Skeletal muscle tissue (tissue), 4 donors: ENCODE results near the gene COQ8B. TPM values are rescaled to one million over a fixed set of nuclear protein-coding genes. Genes with fewer than 3 reads are reported as not detected.
"Not testable (repeated sequence)": the region's sequence is repeated elsewhere in the genome, so short reads cannot be mapped to it uniquely, and the experiment has no call there.

ENCODE experiments used
- H3K27ac ChIP-seq: one replicate; pipeline ENCODE4 v1.7.0; 2013; ENCODE audit warnings: mild to moderate bottlenecking, low read depth, low read length, inconsistent platforms
- H3K27me3 ChIP-seq, 3 donors: one replicate each; pipeline ENCODE4 v1.7.0; 2013; ENCODE audit warnings: low read length in 3 of 3; ENCODE audit not compliant: control insufficient read depth in 3 of 3, insufficient read depth in 3 of 3
- H3K36me3 ChIP-seq, 3 donors: one replicate each; pipeline ENCODE4 v1.7.0; 2013; ENCODE audit warnings: low read length in 3 of 3; ENCODE audit not compliant: control insufficient read depth in 3 of 3, insufficient read depth in 3 of 3
- H3K4me1 ChIP-seq, 3 donors: one replicate each; pipeline ENCODE4 v1.7.0; 2013; ENCODE audit warnings: low read length in 3 of 3, mild to moderate bottlenecking in 3 of 3; ENCODE audit not compliant: control insufficient read depth in 3 of 3, insufficient read depth in 3 of 3
- H3K4me3 ChIP-seq, 3 donors: one replicate each; pipeline ENCODE4 v1.7.0; 2013; ENCODE audit warnings: low read length in 3 of 3
- H3K9ac ChIP-seq, 3 donors: one replicate each; pipeline ENCODE4 v1.7.0; 2013; ENCODE audit warnings: low read length in 3 of 3, mild to moderate bottlenecking in 3 of 3, moderate library complexity in 2 of 3, low read depth in 1 of 3
- H3K9me3 ChIP-seq, 3 donors: one replicate each; pipeline ENCODE4 v1.7.0; 2013; ENCODE audit warnings: low read length in 3 of 3; ENCODE audit not compliant: control insufficient read depth in 3 of 3
- total RNA-seq: library from RNA; depleted of rRNA; stranded (reverse); fragments of >200 nt; gene quantifications from one replicate; pipeline ENCODE4 v1.2.3, GENCODE V29; 2014
- donor health status: Osteomylitis.

The COQ8B gene
- 19.3 TPM for total RNA-seq

DNA sequence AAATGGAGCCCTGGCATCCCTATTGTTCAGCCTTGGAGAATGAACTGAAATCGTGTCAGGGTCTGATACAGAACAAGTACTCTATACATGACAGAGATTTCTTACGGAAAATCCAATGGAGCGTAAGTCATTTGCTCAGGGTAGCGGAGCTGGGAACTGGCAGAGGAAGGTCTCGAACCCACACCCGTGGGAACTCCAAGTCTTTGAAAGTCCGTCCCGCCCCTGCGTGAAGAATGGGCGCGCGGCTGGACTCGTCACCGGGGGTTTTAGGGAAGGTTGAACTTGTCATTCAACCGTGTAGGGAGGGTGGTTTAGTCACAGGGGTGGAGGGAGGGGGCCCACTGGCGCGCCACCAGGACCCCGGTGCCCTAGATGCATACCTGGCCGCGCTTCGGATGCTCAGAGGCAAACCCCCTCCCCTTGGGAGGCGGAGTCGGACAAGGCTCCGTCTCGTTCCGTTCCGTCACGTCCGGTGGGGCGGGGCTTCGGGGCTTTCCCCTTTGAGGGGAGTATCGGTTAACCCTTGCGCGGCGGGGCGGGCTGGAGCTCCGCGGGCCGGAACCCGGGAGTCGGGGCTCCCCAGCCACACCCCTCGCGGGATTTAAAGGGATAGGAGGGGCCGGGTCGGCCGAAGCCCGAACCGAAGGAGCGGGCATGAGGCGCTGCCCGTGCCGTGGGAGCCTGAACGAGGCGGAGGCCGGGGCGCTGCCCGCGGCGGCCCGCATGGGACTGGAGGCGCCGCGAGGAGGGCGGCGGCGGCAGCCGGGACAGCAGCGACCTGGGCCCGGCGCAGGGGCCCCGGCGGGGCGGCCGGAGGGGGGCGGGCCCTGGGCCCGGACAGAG lies at the start of gene COQ8B, which contains the start of gene ITPKC:
COQ8B (minus strand) TSS at position 405 of the 843 bp plus-strand sequence. CDS start 2,254 bp downstream, outside the sequence.
ITPKC (plus strand) TSS at position 631 of the 843 bp plus-strand sequence; CDS start at position 655, 24 bp downstream.
- Histone ChIP-seq H3K36me3 (peaks cover 0 to 6% (median 5%) of the 10 kb centered on the region in 3 donors), H3K27ac (peak within 1 kb of the TSS; percentile 96), H3K4me3 (peak within 1 kb of the TSS; percentile 76 to 96 (median 91)), H3K9ac (peak within 1 kb of the TSS; percentile 94 to 99 (median 94)), H3K4me1 (peaks cover 44 to 61% (median 57%) of the 10 kb centered on the region in 3 donors), H3K27me3 (no peaks in the 10 kb centered on the region), H3K9me3 (no peaks in the 10 kb centered on the region)

DNA sequence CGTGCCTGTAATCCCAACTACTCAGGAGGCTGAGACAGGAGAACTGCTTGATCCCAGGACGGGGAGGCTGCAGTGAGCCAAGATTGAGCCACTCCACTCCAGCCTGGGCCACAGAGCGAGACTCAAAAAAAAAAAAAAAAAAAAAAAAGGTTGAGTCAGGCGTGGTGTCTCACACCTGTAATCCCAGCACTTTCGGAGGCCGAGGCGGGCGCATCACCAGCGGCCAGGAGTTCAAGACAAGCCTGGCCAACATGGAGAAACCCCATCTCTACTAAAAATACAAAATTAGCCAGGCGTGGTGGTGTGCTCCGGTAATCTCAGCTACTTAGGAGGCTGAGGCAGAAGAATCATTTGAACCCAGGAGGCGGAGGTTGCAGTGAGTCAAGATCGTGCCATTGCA lies 49.7 kb upstream of the COQ8B start:
- H3K9ac ChIP-seq, H3K4me1 ChIP-seq, H3K4me3 ChIP-seq, H3K27me3 ChIP-seq, H3K9me3 ChIP-seq, H3K27ac ChIP-seq: not testable (repeated sequence)
- peaks cover 41 to 46% (median 44%) of the 10 kb centered on the region in 3 donors for H3K36me3 ChIP-seq

DNA sequence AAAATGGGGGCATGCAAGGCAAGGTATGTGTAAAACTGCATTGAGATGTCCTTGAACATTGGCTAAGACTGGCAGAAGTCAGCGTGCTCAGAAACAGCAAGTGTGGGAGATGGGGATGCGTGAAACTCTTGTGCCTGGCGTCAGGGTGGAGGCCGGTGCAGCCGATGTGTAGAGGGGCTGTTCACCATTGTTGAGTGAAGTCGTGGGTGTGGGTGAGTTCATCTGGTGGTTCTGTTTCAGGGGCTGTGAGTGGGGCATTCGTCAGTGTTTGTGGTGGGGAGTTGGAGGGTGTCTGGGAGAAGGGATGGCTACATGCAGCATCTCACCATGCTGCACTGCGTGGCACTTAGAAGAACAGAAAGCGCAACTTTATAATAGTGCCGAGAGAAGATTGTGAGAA lies 47.3 kb upstream of the COQ8B start:
- no peaks in the 10 kb centered on the region for H3K4me1 ChIP-seq
- H3K9me3 ChIP-seq, result no peaks in the 10 kb centered on the region
- H3K4me3 ChIP-seq, result no peak overlapping the region
- no peak overlapping the region for H3K27ac ChIP-seq
- no peaks in the 10 kb centered on the region for H3K27me3 ChIP-seq
- H3K36me3 ChIP-seq, result peaks cover 59 to 67% (median 64%) of the 10 kb centered on the region in 3 donors
- H3K9ac ChIP-seq, result no peak overlapping the region

DNA sequence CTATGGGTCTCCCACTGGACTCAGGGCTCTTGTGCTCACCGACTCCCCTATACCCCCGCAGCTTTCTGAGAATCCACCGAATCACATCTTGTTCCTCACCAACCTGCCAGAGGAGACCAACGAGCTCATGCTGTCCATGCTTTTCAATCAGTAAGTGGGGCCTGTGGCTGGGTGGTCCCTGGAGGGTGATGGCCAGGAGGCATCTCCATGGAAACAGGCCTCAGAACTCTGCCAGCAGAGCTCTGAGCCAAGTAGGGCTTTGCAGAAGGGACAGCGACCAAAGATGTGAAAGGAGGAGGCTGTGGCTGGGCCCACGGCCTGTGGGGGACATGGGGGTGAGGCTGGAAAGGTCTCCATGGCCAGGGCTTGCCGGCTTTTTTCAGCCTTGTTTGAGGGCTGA lies 46.8 kb upstream of the COQ8B start:
- Histone ChIP-seq H3K4me3 (no peak overlapping the region), H3K27me3 (no peaks in the 10 kb centered on the region), H3K27ac (no peak overlapping the region), H3K4me1 (no peaks in the 10 kb centered on the region), H3K36me3 (peaks cover 61 to 69% (median 65%) of the 10 kb centered on the region in 3 donors), H3K9ac (peak overlapping the region in 1 of 3 donors; percentile 8), H3K9me3 (no peaks in the 10 kb centered on the region)

DNA sequence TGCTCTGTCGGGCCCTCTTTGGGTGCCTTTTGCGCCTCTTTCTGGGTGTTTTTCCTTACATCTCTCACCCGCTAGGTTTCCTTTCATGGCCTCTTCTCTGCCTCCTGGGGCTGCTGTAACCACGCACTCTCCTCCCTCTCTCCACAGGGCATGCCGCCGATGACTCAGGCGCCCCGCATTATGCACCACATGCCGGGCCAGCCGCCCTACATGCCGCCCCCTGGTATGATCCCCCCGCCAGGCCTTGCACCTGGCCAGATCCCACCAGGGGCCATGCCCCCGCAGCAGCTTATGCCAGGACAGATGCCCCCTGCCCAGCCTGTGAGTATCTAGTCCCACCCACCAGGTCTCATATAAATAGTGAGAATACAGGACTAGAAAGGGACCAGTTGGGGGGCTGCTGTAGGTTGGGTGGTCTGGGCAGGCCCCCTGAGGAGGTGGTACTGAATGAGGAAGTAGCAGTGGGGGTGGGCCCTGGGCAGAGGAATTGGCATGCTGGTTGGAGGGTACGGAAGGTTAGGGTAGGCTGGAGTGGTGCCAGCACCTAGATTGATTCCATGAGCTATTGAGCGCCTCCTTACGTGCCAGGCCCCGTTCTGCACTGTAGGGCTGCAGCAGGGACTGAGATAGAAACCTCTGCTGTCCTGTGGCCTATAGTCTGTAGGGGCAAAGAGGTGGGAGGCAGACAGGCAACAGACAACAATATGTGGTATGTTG lies 46.2 kb upstream of the COQ8B start:
- H3K9ac ChIP-seq, result no peak overlapping the region
- no peak overlapping the region for H3K27ac ChIP-seq
- no peaks in the 10 kb centered on the region for H3K27me3 ChIP-seq
- H3K4me1 ChIP-seq, result no peaks in the 10 kb centered on the region
- no peaks in the 10 kb centered on the region for H3K9me3 ChIP-seq
- H3K4me3 ChIP-seq, result no peak overlapping the region
- peaks cover 64 to 74% (median 71%) of the 10 kb centered on the region in 3 donors for H3K36me3 ChIP-seq

DNA sequence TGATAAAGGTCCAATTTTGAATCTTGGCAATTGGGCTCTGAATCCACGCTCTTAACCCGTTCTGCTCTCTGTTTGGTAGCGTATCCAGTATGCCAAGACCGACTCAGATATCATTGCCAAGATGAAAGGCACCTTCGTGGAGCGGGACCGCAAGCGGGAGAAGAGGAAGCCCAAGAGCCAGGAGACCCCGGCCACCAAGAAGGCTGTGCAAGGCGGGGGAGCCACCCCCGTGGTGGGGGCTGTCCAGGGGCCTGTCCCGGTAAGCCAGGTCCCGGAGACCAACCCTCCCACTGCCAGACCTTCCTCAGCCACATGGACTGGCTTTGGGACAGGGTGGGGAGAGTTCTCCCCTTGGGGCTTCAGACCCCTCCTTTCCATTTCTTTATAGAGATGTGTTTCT lies 42.7 kb upstream of the COQ8B start:
- Histone ChIP-seq H3K9ac (no peak overlapping the region), H3K36me3 (peaks cover 58 to 78% (median 62%) of the 10 kb centered on the region in 3 donors), H3K27me3 (no peaks in the 10 kb centered on the region), H3K4me3 (no peak overlapping the region), H3K4me1 (peaks cover 3 to 7% (median 5%) of the 10 kb centered on the region in 3 donors), H3K27ac (no peak overlapping the region), H3K9me3 (no peaks in the 10 kb centered on the region)

DNA sequence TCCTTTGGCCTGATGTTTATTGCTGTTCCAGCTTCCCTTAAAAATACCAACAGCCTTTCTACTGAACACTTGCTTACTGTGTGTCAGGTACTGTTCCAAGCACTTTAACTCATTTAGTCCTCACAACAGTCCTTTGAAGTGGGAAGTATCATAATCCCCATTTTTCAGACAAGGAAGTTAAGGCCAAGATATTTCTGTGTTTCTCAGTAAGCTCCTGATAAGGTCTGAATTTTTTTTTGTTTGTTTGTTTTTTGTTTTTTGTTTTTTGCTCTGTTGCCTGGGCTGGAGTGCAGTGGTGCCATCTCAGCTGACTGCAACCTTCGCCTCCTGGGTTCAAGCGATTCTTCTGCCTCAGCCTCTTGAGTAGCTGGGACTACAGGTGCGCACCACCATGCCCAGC lies 41.8 kb upstream of the COQ8B start:
- Histone ChIP-seq H3K4me1 (peaks cover 4 to 11% (median 7%) of the 10 kb centered on the region in 3 donors), H3K4me3 (no peak overlapping the region), H3K27ac (no peak overlapping the region), H3K36me3 (peaks cover 49 to 70% (median 53%) of the 10 kb centered on the region in 3 donors), H3K27me3 (no peaks in the 10 kb centered on the region), H3K9ac (no peak overlapping the region), H3K9me3 (no peaks in the 10 kb centered on the region)

DNA sequence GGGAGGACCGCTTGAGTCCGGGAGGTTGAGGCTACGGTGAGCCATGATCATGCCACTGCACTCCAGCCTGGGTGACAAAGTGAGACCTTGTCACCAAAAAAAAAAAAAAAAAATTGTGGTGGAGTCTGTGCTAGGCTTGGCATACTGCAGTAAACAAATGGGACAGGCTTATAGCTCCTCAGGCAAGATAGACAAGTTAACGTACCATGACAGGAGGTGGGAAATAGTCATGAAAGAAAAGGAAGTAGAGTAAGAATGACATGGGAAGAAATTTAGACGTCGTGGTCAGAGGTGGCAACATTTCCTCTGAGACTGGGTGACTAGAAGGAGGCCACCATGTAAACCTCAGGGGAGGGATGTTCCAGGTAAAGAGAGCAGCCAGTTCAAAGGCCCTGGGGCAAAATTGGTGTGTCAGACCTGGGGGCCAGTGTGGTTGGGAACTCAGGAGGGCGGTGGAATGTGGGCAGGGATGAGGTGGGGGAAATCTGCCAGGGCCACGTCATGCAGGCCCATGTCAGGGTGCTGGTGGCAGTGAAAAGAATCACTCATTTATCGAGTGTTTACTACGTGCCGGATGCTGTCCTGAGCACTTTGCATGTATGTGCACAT lies 39.9 kb upstream of the COQ8B start:
- no peak overlapping the region for H3K27ac ChIP-seq

DNA sequence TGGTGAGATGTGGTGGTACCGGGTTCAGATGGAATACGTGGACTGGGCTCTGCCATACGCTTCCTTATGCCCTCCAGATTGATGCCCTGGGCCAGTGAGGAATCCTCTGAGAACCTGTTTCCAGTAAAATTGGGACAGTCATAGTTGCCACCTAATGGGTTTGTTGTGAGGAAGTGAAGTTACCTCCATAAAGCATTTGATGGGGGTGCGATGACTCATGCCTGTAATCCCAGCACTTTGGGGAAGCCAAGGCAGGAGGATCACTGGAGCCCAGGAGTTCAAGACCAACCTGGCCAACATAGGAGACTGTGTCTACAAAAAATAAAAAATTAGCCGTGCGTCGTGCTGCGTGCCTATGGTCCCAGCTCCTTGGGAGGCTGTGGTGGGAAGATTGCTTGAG lies 39.1 kb upstream of the COQ8B start:
- Histone ChIP-seq H3K27ac (no peak overlapping the region), H3K9me3 (no peaks in the 10 kb centered on the region), H3K4me3 (no peak overlapping the region), H3K27me3 (no peaks in the 10 kb centered on the region), H3K36me3 (peaks cover 27 to 46% (median 33%) of the 10 kb centered on the region in 3 donors), H3K9ac (no peak overlapping the region), H3K4me1 (peaks cover 8 to 22% (median 19%) of the 10 kb centered on the region in 3 donors)

More for the DNA sequence above, 39.9 kb upstream of the COQ8B start:
- Histone ChIP-seq H3K4me3 (no peak overlapping the region), H3K27me3 (no peaks in the 10 kb centered on the region), H3K9me3 (no peaks in the 10 kb centered on the region), H3K36me3 (peaks cover 32 to 52% (median 37%) of the 10 kb centered on the region in 3 donors), H3K9ac (peak overlapping the region in 1 of 3 donors; percentile 1), H3K4me1 (peaks cover 8 to 20% (median 16%) of the 10 kb centered on the region in 3 donors)
